Stimulated activated CD8-positive, alpha-beta memory T cell treated with anti-CD3 and anti-CD28 coated beads, Interleukin-4, amount 100 ng/mL, for 1 hour (primary cell): ENCODE measurements around the gene TNFRSF1A.
"Not testable (repeated sequence)": the region's sequence is repeated elsewhere in the genome, so short reads cannot be mapped to it uniquely, and the experiment has no call there.

Experiments
- DNase-seq, 2 donors: peaks; one replicate each; pipeline ENCODE4 v3.0.0-alpha.2; 2020; ENCODE audit warnings: low read depth in 2 of 2, low spot score in 1 of 2

The TNFRSF1A gene

GRCh38 chr12:6358881-6359280, 17.0 kb upstream of the TNFRSF1A start:
- no peak for DNase-seq

GRCh38 chr12:6356374-6356820, 14.5 kb upstream of the TNFRSF1A start:
- DNase-seq: no peak

- no peak for DNase-seq
Observed at GRCh38 chr12:6355491-6356373, 13.9 kb upstream of the TNFRSF1A start.

- DNase-seq: no peak
Observed at GRCh38 chr12:6354495-6355393, 12.9 kb upstream of the TNFRSF1A start.

GRCh38 chr12:6352193-6353173, 10.6 kb upstream of the TNFRSF1A start:
- DNase-seq: no peak

GRCh38 chr12:6351622-6352021, 9.7 kb upstream of the TNFRSF1A start:
- DNase-seq: no peak

- DNase-seq: no peak
Observed at GRCh38 chr12:6347367-6348338, 5.8 kb upstream of the TNFRSF1A start.

- DNase-seq: no peak
Observed at GRCh38 chr12:6346942-6347341, 5.1 kb upstream of the TNFRSF1A start.

GRCh38 chr12:6346235-6346832, 4.5 kb upstream of the TNFRSF1A start:
- DNase-seq: no peak

GRCh38 chr12:6345319-6346091, 3.6 kb upstream of the TNFRSF1A start:
- no peak for DNase-seq

GRCh38 chr12:6344101-6344660, 2.3 kb upstream of the TNFRSF1A start:
- not testable (repeated sequence) for DNase-seq

GRCh38 chr12:6343518-6343917, 1.6 kb upstream of the TNFRSF1A start:
- no peak for DNase-seq

GRCh38 chr12:6342140-6342889, 439 bp upstream of the TNFRSF1A start:
- no peak for DNase-seq

GRCh38 chr12:6340745-6341416, 995 bp downstream of the TNFRSF1A start:
- DNase-seq: no peak

GRCh38 chr12:6340032-6340638, 1.7 kb downstream of the TNFRSF1A start:
- no peak for DNase-seq

GRCh38 chr12:6338955-6339354, 2.9 kb downstream of the TNFRSF1A start:
- no peak for DNase-seq
